ENCODE measurements around the gene GGTLC3. TPM values are rescaled to one million over a fixed set of nuclear protein-coding genes. Genes with fewer than 3 reads are reported as not detected.
"Not testable (repeated sequence)": the region's sequence is repeated elsewhere in the genome, so short reads cannot be mapped to it uniquely, and the experiment has no call there.

GGTLC3 gene
- total RNA-seq, 1 experiment from 2014 or later: not detected

DNA sequence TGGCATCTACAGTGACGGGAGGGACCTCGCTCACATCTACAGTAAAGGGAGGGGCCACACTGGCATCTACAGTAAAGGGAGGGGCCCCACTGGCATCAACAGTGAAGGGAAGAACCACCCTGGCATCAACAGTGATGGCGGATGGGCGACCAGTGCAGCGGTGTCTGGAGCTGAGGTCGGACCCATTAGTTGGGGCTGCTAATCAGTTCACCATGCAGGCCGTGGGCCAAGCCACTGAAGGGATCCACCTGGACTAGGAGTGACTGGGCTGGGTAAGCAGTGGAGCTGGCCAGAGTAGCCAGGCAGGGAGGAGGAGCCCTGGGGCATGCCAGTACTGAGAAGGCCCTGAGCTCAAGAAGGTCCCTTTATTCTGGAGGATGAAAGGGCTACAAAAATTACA is 33.1 kb upstream of the GGTLC3 start:
- not testable (repeated sequence) for H3K4me3 Mint-ChIP-seq; H3K4me1 Mint-ChIP-seq; H3K27me3 ChIP-seq (ENCODE audit: insufficient read depth, low read length); H4K91ac ChIP-seq (ENCODE audit: insufficient read length, low read depth, low read length); H3K23ac ChIP-seq (ENCODE audit: insufficient read length, low read depth, low read length); H2AFZ ChIP-seq (ENCODE audit: low read length); H3K79me1 ChIP-seq (ENCODE audit: insufficient read depth, low read depth, low read length, poor library complexity, severe bottlenecking); DNase-seq; H2BK15ac ChIP-seq (ENCODE audit: low read depth, low read length); H3K4ac ChIP-seq (ENCODE audit: low read depth, low read length); H3K36me3 Mint-ChIP-seq (ENCODE audit: insufficient read depth in 1 of 3, low read depth in 3 of 3); H3K9ac ChIP-seq (ENCODE audit: extremely low read depth, insufficient read length, low read length); H3K23me2 ChIP-seq (ENCODE audit: insufficient read length, low read depth, low read length, poor library complexity, severe bottlenecking); H3K4me2 ChIP-seq (ENCODE audit: insufficient read depth, insufficient read length, low read length); H2BK20ac ChIP-seq (ENCODE audit: low read depth, low read length, poor library complexity, severe bottlenecking); H4K20me1 ChIP-seq (ENCODE audit: control insufficient read depth, insufficient read depth, insufficient read length); H2AK5ac ChIP-seq (ENCODE audit: insufficient read length, low read length); H2BK5ac ChIP-seq (ENCODE audit: insufficient read length, low read length); H3K4me1 ChIP-seq (ENCODE audit: insufficient read depth, low read length); H3T11ph ChIP-seq (ENCODE audit: low read length); H3K27ac ChIP-seq (ENCODE audit: insufficient read length, low read depth, low read length); H3K27ac Mint-ChIP-seq; H3K27me3 Mint-ChIP-seq (ENCODE audit: low read depth); H3K14ac ChIP-seq (ENCODE audit: insufficient read depth, low read length); H3K56ac ChIP-seq (ENCODE audit: insufficient read length, low read depth, low read length); H2BK12ac ChIP-seq (ENCODE audit: insufficient read length, low read depth, low read length); H3K9me3 ChIP-seq (ENCODE audit: control insufficient read depth, low read depth, low read length); H3K9me3 Mint-ChIP-seq; H3K79me2 ChIP-seq (ENCODE audit: insufficient read depth, low read length); H3K18ac ChIP-seq (ENCODE audit: insufficient read length, low read depth, low read length); H4K5ac ChIP-seq (ENCODE audit: insufficient read length, low read depth, low read length); H2BK120ac ChIP-seq (ENCODE audit: low read depth, low read length, poor library complexity, severe bottlenecking); H4K8ac ChIP-seq (replicated peaks; ENCODE audit: insufficient read length, low read depth, low read length)
- no CpG with 5 or more reads among the region's 7 CpGs for WGBS (ENCODE audit: extremely low coverage, insufficient read length, low lambda C conversion rate)

GRCh38 chr22:18549458-18550179 is 31.7 kb upstream of the GGTLC3 start:
- not testable (repeated sequence) for H2AK5ac ChIP-seq (ENCODE audit: insufficient read length, low read length); H3K4me3 Mint-ChIP-seq; H3K79me1 ChIP-seq (ENCODE audit: insufficient read depth, low read depth, low read length, poor library complexity, severe bottlenecking); H3K4me1 ChIP-seq (ENCODE audit: insufficient read depth, low read length); H4K5ac ChIP-seq (ENCODE audit: insufficient read length, low read depth, low read length); H3K9me3 ChIP-seq (ENCODE audit: control insufficient read depth, low read depth, low read length); H3K4me2 ChIP-seq (ENCODE audit: insufficient read depth, insufficient read length, low read length); H3K18ac ChIP-seq (ENCODE audit: insufficient read length, low read depth, low read length); H3K79me2 ChIP-seq (ENCODE audit: insufficient read depth, low read length); H4K20me1 ChIP-seq (ENCODE audit: control insufficient read depth, insufficient read depth, insufficient read length); H3K36me3 Mint-ChIP-seq (ENCODE audit: insufficient read depth in 1 of 3, low read depth in 3 of 3); H2BK12ac ChIP-seq (ENCODE audit: insufficient read length, low read depth, low read length); H3K9ac ChIP-seq (ENCODE audit: extremely low read depth, insufficient read length, low read length); H3T11ph ChIP-seq (ENCODE audit: low read length); H2BK15ac ChIP-seq (ENCODE audit: low read depth, low read length); H2BK120ac ChIP-seq (ENCODE audit: low read depth, low read length, poor library complexity, severe bottlenecking); H3K14ac ChIP-seq (ENCODE audit: insufficient read depth, low read length); DNase-seq; H3K4ac ChIP-seq (ENCODE audit: low read depth, low read length); H3K23me2 ChIP-seq (ENCODE audit: insufficient read length, low read depth, low read length, poor library complexity, severe bottlenecking); H3K27me3 Mint-ChIP-seq (ENCODE audit: low read depth); H3K23ac ChIP-seq (ENCODE audit: insufficient read length, low read depth, low read length); H3K27ac Mint-ChIP-seq; H4K8ac ChIP-seq (replicated peaks; ENCODE audit: insufficient read length, low read depth, low read length); H3K27me3 ChIP-seq (ENCODE audit: insufficient read depth, low read length); H3K9me3 Mint-ChIP-seq; H2AFZ ChIP-seq (ENCODE audit: low read length); H3K4me1 Mint-ChIP-seq; H2BK5ac ChIP-seq (ENCODE audit: insufficient read length, low read length); H2BK20ac ChIP-seq (ENCODE audit: low read depth, low read length, poor library complexity, severe bottlenecking); H4K91ac ChIP-seq (ENCODE audit: insufficient read length, low read depth, low read length); H3K27ac ChIP-seq (ENCODE audit: insufficient read length, low read depth, low read length); H3K56ac ChIP-seq (ENCODE audit: insufficient read length, low read depth, low read length)
- no CpG with 5 or more reads among the region's 13 CpGs for WGBS (ENCODE audit: extremely low coverage, insufficient read length, low lambda C conversion rate)
